Measurements from ENCODE around the gene KRT20. TPM values are rescaled to one million over a fixed set of nuclear protein-coding genes. Genes with fewer than 3 reads are reported as not detected.

KRT20 gene
- total RNA-seq, 1 experiment from 2014 or later: 0.18 TPM

- Histone ChIP-seq H3K9me3 (ENCODE audit: low read length) (no peaks in the 10 kb centered on the region), H3K27ac (ENCODE audit: low read length) (no peak overlapping the region), H3K27me3 (ENCODE audit: low read length) (no peaks in the 10 kb centered on the region), H3K4me3 (ENCODE audit: low read length) (no peak overlapping the region), H3K4me1 (ENCODE audit: insufficient read depth, low read length) (no peaks in the 10 kb centered on the region), H4K20me1 (ENCODE audit: low read length) (no peaks in the 10 kb centered on the region), H3K79me2 (ENCODE audit: low read length) (no peaks in the 10 kb centered on the region), H3K4me2 (ENCODE audit: low read length) (no peak overlapping the region), H3K36me3 (ENCODE audit: low read depth, low read length) (no peaks in the 10 kb centered on the region), H3F3A (ENCODE audit: low read length, unreplicated experiment) (no peaks in the 10 kb centered on the region), H2AFZ (ENCODE audit: low read length) (no peak overlapping the region), H3K9ac (ENCODE audit: low read length) (no peak overlapping the region), H3K9me2 (replicated peaks; ENCODE audit: low read length) (no peaks in the 10 kb centered on the region)
- intact Hi-C loops (cut with micrococcal nuclease): no loop called here
- ATAC-seq (no peak), DNase-seq (no peak)
- ChIA-PET CTCF (no interaction called here), POLR2A (ENCODE audit: unreplicated experiment) (no interaction called here)
- TF ChIP-seq, protein P1, sequence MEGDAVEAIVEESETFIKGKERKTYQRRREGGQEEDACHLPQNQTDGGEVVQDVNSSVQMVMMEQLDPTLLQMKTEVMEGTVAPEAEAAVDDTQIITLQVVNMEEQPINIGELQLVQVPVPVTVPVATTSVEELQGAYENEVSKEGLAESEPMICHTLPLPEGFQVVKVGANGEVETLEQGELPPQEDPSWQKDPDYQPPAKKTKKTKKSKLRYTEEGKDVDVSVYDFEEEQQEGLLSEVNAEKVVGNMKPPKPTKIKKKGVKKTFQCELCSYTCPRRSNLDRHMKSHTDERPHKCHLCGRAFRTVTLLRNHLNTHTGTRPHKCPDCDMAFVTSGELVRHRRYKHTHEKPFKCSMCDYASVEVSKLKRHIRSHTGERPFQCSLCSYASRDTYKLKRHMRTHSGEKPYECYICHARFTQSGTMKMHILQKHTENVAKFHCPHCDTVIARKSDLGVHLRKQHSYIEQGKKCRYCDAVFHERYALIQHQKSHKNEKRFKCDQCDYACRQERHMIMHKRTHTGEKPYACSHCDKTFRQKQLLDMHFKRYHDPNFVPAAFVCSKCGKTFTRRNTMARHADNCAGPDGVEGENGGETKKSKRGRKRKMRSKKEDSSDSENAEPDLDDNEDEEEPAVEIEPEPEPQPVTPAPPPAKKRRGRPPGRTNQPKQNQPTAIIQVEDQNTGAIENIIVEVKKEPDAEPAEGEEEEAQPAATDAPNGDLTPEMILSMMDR (conservative IDR thresholded peaks at IDR 0.05; ENCODE audit: low read depth, low read length): no peak
- TF ChIP-seq EZH2phosphoT487 (IDR thresholded peaks at IDR 0.05; ENCODE audit: borderline replicate concordance, low read length): no peak
- TF ChIP-seq EZH2 (IDR thresholded peaks at IDR 0.05; ENCODE audit: low read length, unreplicated experiment): no peak
- BruUV-seq (replicated peaks): no TSS peak
Observed at GRCh38 chr17:40879026-40879425, 6.0 kb downstream of the KRT20 start.

- Histone ChIP-seq H3K4me2 (ENCODE audit: low read length) (no peak overlapping the region), H4K20me1 (ENCODE audit: low read length) (no peaks in the 10 kb centered on the region), H3K9me2 (replicated peaks; ENCODE audit: low read length) (no peaks in the 10 kb centered on the region), H3K27me3 (ENCODE audit: low read length) (no peaks in the 10 kb centered on the region), H3F3A (ENCODE audit: low read length, unreplicated experiment) (no peaks in the 10 kb centered on the region), H3K9me3 (ENCODE audit: low read length) (no peaks in the 10 kb centered on the region), H3K4me3 (ENCODE audit: low read length) (no peak overlapping the region), H3K4me1 (ENCODE audit: insufficient read depth, low read length) (no peaks in the 10 kb centered on the region), H3K27ac (ENCODE audit: low read length) (no peak overlapping the region), H3K36me3 (ENCODE audit: low read depth, low read length) (no peaks in the 10 kb centered on the region), H3K9ac (ENCODE audit: low read length) (no peak overlapping the region), H2AFZ (ENCODE audit: low read length) (no peak overlapping the region), H3K79me2 (ENCODE audit: low read length) (no peaks in the 10 kb centered on the region)
- no TSS peak for BruUV-seq (replicated peaks)
- no peak for TF ChIP-seq EZH2 (IDR thresholded peaks at IDR 0.05; ENCODE audit: low read length, unreplicated experiment)
- TF ChIP-seq, protein P1 (conservative IDR thresholded peaks at IDR 0.05; ENCODE audit: low read depth, low read length): no peak
- TF ChIP-seq EZH2phosphoT487 (IDR thresholded peaks at IDR 0.05; ENCODE audit: borderline replicate concordance, low read length): no peak
- ATAC-seq (no peak), DNase-seq (no peak)
- CTCF ChIA-PET: no interaction called here
- intact Hi-C loops (cut with micrococcal nuclease): no loop called here
- POLR2A ChIA-PET (ENCODE audit: unreplicated experiment): no interaction called here
Observed at GRCh38 chr17:40878044-40878443, 7.0 kb downstream of the KRT20 start.

DNA sequence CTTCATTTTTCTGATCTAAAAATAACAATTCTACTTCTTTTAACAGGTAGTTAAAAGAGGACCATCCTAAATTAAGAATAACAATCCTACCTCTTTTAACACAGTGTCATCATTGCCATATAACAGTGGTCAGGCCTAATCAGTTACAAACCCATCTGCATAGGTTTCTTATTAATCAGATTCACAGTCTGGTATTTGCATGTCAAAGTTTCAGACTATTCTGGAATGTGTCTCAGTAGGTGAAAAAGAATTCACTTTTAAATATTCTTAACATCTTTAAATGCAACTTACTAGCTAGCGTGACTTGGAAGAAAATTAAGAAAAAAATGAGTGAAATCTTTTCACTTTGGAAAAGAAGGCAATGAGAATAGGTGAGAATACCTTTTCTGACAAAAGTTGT lies 11.2 kb downstream of the KRT20 start:
- Histone ChIP-seq H4K20me1 (ENCODE audit: low read length) (no peaks in the 10 kb centered on the region), H3K36me3 (ENCODE audit: low read depth, low read length) (no peaks in the 10 kb centered on the region), H3K27ac (ENCODE audit: low read length) (no peak overlapping the region), H3F3A (ENCODE audit: low read length, unreplicated experiment) (no peaks in the 10 kb centered on the region), H3K9me3 (ENCODE audit: low read length) (no peaks in the 10 kb centered on the region), H3K4me2 (ENCODE audit: low read length) (no peak overlapping the region), H3K27me3 (ENCODE audit: low read length) (no peaks in the 10 kb centered on the region), H3K4me1 (ENCODE audit: insufficient read depth, low read length) (no peaks in the 10 kb centered on the region), H2AFZ (ENCODE audit: low read length) (no peak overlapping the region), H3K9me2 (replicated peaks; ENCODE audit: low read length) (no peaks in the 10 kb centered on the region), H3K79me2 (ENCODE audit: low read length) (no peaks in the 10 kb centered on the region), H3K4me3 (ENCODE audit: low read length) (no peak overlapping the region), H3K9ac (ENCODE audit: low read length) (no peak overlapping the region)
- ATAC-seq (no peak), DNase-seq (no peak)
- no TSS peak for BruUV-seq (replicated peaks)
- TF ChIP-seq EZH2 (IDR thresholded peaks at IDR 0.05; ENCODE audit: low read length, unreplicated experiment): no peak
- TF ChIP-seq, protein P1 (conservative IDR thresholded peaks at IDR 0.05; ENCODE audit: low read depth, low read length): no peak
- no peak for TF ChIP-seq EZH2phosphoT487 (IDR thresholded peaks at IDR 0.05; ENCODE audit: borderline replicate concordance, low read length)
- ChIA-PET POLR2A (ENCODE audit: unreplicated experiment) (no interaction called here), CTCF (interaction anchor here (0.5 kb wide), 1 partner anchor 730 kb away, joined by 3 read pairs; no protein-coding TSS in a partner anchor)
- intact Hi-C loops (cut with micrococcal nuclease): no loop called here
